GM23248 (cell line): ENCODE measurements around the gene ABCA1.

Source experiments
- EZH2 ChIP-seq: fragments of 200-600 bp; sonication (generic); IDR thresholded peaks from 2 replicates; pipeline ENCODE4 v1.6.1; 2018; ENCODE audit warnings: antibody characterized with exemption, mild to moderate bottlenecking; ENCODE audit not compliant: insufficient read depth, poor library complexity, severe bottlenecking
- EZH2phosphoT487 ChIP-seq: fragments of 200-600 bp; sonication (generic); IDR thresholded peaks from 2 replicates; pipeline ENCODE4 v1.6.1; 2018; ENCODE audit warnings: antibody characterized with exemption, moderate library complexity, mild to moderate bottlenecking, low read depth; ENCODE audit not compliant: insufficient read depth

DNA sequence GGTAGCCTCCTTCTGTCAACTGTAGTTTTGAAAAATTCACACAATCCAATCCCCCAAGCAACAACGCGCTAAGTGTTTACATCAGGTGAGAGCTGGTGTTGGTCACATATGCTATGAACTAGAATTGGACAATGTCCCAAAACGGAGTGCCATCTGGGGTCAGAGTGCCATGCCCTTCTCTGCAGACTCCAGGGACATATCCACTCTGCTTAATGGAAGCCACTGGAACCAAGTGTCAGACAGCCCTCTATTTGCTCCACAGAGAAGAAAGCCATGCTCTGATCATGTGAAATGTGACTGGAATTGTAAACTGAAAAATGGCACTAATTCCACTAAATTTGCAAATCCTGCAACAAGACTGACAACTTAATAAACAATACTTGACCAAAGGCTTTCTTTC is 12.2 kb downstream of the ABCA1 start:
- TF ChIP-seq EZH2phosphoT487: no peak
- TF ChIP-seq EZH2: no peak
